B cell (primary cell): ENCODE results near the gene IRAK2. TPM values are rescaled to one million over a fixed set of nuclear protein-coding genes. Genes with fewer than 3 reads are reported as not detected.

Experiments used
- ATAC-seq: fragments of 200-7000 bp; cut with Tn5 transposase; one replicate; pipeline ENCODE4 v1.10.0; 2021; ENCODE audit warnings: low read depth, mild to moderate bottlenecking, moderate number of reproducible peaks, moderate library complexity
- CTCF ChIA-PET: fragments of 350-600 bp; sonication (Branson Sonifier 250); formaldehyde crosslinking; loops from one replicate; lab custom pipeline; 2021; ENCODE audit warnings: antibody characterized with exemption, inconsistent platforms; lab: Charles Lee
- POLR2A ChIA-PET: fragments of 350-600 bp; sonication (Branson Sonifier 250); formaldehyde crosslinking; loops from one replicate; lab custom pipeline; 2021; ENCODE audit warnings: antibody characterized with exemption; lab: Charles Lee
- DNase-seq: peaks from one replicate; pipeline ENCODE4 v3.0.0; 2013
- H2AFZ ChIP-seq: 2 replicates; pipeline ENCODE4 v1.6.1; 2012; ENCODE audit warnings: mild to moderate bottlenecking, low read depth, low read length; ENCODE audit not compliant: insufficient read depth, poor library complexity, severe bottlenecking
- H3K27ac ChIP-seq, 2 donors: 1 replicate in 1 of 2; 2 replicates in 1 of 2; pipeline ENCODE4 v1.5.1; 2012 to 2013; ENCODE audit warnings: low read length in 2 of 2, mild to moderate bottlenecking in 2 of 2, moderate library complexity in 1 of 2
- H3K27me3 ChIP-seq, 4 experiments: fragments of 200-600 bp in 1 of 4; sonication (generic) in 1 of 4; replicated peaks in 1 of 4; 1 replicate in 2 of 4; 2 replicates in 2 of 4; pipeline versions ENCODE4 v1.6.1 to v1.7.0; 2013 to 2016; ENCODE audit warnings: low read length in 3 of 4, mild to moderate bottlenecking in 2 of 4, mixed read lengths in 1 of 4, moderate library complexity in 1 of 4; ENCODE audit not compliant: insufficient read depth in 4 of 4, control insufficient read depth in 3 of 4; ENCODE audit errors: control extremely low read depth in 1 of 4
- H3K36me3 ChIP-seq, 2 experiments: replicated peaks in 1 of 2; 1 replicate in 1 of 2; 2 replicates in 1 of 2; pipeline versions ENCODE4 v1.6.1 to v1.7.1; 2013; ENCODE audit warnings: low read length in 1 of 2; ENCODE audit not compliant: insufficient read depth in 2 of 2, control insufficient read depth in 1 of 2; ENCODE audit errors: control extremely low read depth in 1 of 2, extremely low read depth in 1 of 2
- H3K4me1 ChIP-seq, 2 donors: fragments of 200-600 bp in 1 of 2; sonication (generic) in 1 of 2; 1 replicate in 1 of 2; 2 replicates in 1 of 2; pipeline versions ENCODE4 v1.5.1 to v1.6.1; 2013 to 2017; ENCODE audit warnings: low read length in 2 of 2; ENCODE audit not compliant: control insufficient read depth in 2 of 2, insufficient read depth in 2 of 2
- H3K4me2 ChIP-seq: replicated peaks from 2 replicates; pipeline ENCODE3; 2012; ENCODE audit warnings: mild to moderate bottlenecking, low read depth, low read length; ENCODE audit not compliant: poor library complexity, severe bottlenecking
- H3K4me3 ChIP-seq, 5 experiments: fragments of 200-600 bp in 1 of 5; sonication (generic) in 1 of 5; 1 replicate in 3 of 5; 2 replicates in 2 of 5; pipeline versions ENCODE4 v1.5.1 to v1.7.0; 2011 to 2016; ENCODE audit warnings: low read length in 4 of 5, mild to moderate bottlenecking in 4 of 5, low read depth in 2 of 5, control low read depth in 1 of 5, moderate library complexity in 1 of 5; ENCODE audit not compliant: insufficient read depth in 1 of 5; ENCODE audit errors: control extremely low read depth in 1 of 5, extremely low read depth in 1 of 5
- H3K79me2 ChIP-seq: fragments of 200-600 bp; sonication (generic); one replicate; pipeline ENCODE4 v1.6.0; 2016; ENCODE audit warnings: low read length; ENCODE audit not compliant: control insufficient read depth, insufficient read depth
- H3K9ac ChIP-seq: fragments of 200-600 bp; sonication (generic); 2 replicates; pipeline ENCODE4 v1.6.1; 2017; ENCODE audit warnings: mild to moderate bottlenecking, low read length, moderate library complexity
- H3K9me3 ChIP-seq, 3 donors: one replicate each; pipeline versions ENCODE4 v1.6.1 to v1.7.1; 2013; ENCODE audit warnings: low read length in 2 of 3; ENCODE audit not compliant: control insufficient read depth in 2 of 3, insufficient read depth in 1 of 3; ENCODE audit errors: control extremely low read depth in 1 of 3
- H4K20me1 ChIP-seq: 2 replicates; pipeline ENCODE4 v1.6.0; 2012; ENCODE audit warnings: mild to moderate bottlenecking, low read length; ENCODE audit not compliant: insufficient read depth, control insufficient read depth, poor library complexity, severe bottlenecking
- H3K27ac Mint-ChIP-seq: one replicate; pipeline ENCODE4 v1.8.0; 2021; ENCODE audit warnings: mixed read lengths
- H3K27me3 Mint-ChIP-seq: one replicate; pipeline ENCODE4 v1.8.0; 2021; ENCODE audit warnings: mixed read lengths
- H3K4me1 Mint-ChIP-seq: one replicate; pipeline ENCODE4 v1.8.0; 2021; ENCODE audit warnings: mixed read lengths
- H3K4me3 Mint-ChIP-seq: one replicate; pipeline ENCODE4 v1.8.0; 2021; ENCODE audit warnings: mixed read lengths
- H3K9me3 Mint-ChIP-seq: one replicate; pipeline ENCODE4 v1.8.0; 2022; ENCODE audit warnings: mixed read lengths; ENCODE audit not compliant: insufficient read depth
- EZH2 ChIP-seq: IDR thresholded peaks from 2 replicates; pipeline ENCODE4 v1.6.1; 2012; ENCODE audit warnings: borderline replicate concordance, low read depth, mild to moderate bottlenecking, moderate library complexity, low read length; ENCODE audit not compliant: insufficient read depth, poor library complexity, severe bottlenecking
- WGBS: methylation state at CpG from one replicate; pipeline ENCODE4 v1.1.5; 2013; ENCODE audit warnings: missing lambda C conversion rate; ENCODE audit not compliant: insufficient coverage; 5-methylcytosine and 5-hydroxymethylcytosine counted together
- intact Hi-C: fragments of 100-400 bp; cut with micrococcal nuclease; formaldehyde crosslinking; loops from one replicate; pipeline ENCODE4 v1.10.0; 2022
- polyA plus RNA-seq: library from polyadenylated mRNA; depleted of rRNA; stranded (reverse); fragments of >200 nt; gene quantifications from 2 replicates; pipeline ENCODE4 v1.2.3, GENCODE V29; 2012
- total RNA-seq, 2 donors: library from RNA; stranded (reverse); fragments of 120-200 nt in 1 of 2; gene quantifications; 1 replicate in 1 of 2; 2 replicates in 1 of 2; pipeline versions ENCODE4 v1.2.3 to v1.2.4, GENCODE V29; 2013 to 2022
- TF ChIP-seq, protein P1 (sequence below): fragments of 200-600 bp; IDR thresholded peaks from one replicate; pipeline ENCODE4 v1.8.0; 2022; ENCODE audit warnings: antibody characterized with exemption, mild to moderate bottlenecking

Gene IRAK2
- total and polyA plus RNA-seq, 2 donors (not counting 1 experiment from before 2014, with no cell fraction given), result 11.8 to 23.2 TPM

DNA sequence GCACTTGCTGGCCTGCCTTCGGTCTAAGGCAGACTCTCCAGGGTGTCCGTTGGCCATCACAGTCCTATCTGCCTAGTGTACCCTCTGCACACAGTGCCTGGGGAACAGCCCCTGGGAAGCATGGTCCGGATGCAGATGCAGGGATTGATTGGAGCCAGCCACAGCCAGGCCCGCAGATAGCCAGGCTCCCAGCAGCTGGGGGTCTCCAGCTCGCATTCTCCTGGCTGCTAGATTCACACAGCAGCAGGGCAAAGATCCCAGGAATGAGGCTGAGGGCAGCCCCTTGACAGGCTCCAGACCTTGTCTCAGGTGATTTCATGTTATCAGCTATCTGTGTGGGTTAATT lies 41.4 kb downstream of the IRAK2 start:
- no peaks in the 10 kb centered on the region for H3K27me3 ChIP-seq
- no peak overlapping the region for H3K4me3 ChIP-seq
- no peak overlapping the region for H3K4me2 ChIP-seq
- H3K27ac Mint-ChIP-seq, result peak overlapping the region; percentile 37
- ChIA-PET CTCF (no interaction called here), POLR2A (interaction anchor here (0.7 kb wide), 1 partner anchor 64 kb away, joined by 9 read pairs; the partner anchor contains the start of gene VHL)
- no peak overlapping the region for H3K4me3 Mint-ChIP-seq
- no peak overlapping the region for H3K9ac ChIP-seq
- WGBS, result 96% methylated on average over 5 of the region's 5 CpGs
- peaks cover 20% of the 10 kb centered on the region for H3K79me2 ChIP-seq
- H3K36me3 ChIP-seq, result peaks cover 0 to 25% of the 10 kb centered on the region in 2 experiments
- no peak for DNase-seq
- ATAC-seq, result no peak
- H3K9me3 ChIP-seq, result no peaks in the 10 kb centered on the region
- H3K4me1 Mint-ChIP-seq, result peaks cover 8% of the 10 kb centered on the region
- no peaks in the 10 kb centered on the region for H3K9me3 Mint-ChIP-seq
- H2AFZ ChIP-seq, result no peak overlapping the region
- no peaks in the 10 kb centered on the region for H4K20me1 ChIP-seq
- no peak overlapping the region for H3K27ac ChIP-seq
- H3K4me1 ChIP-seq, result peaks cover 7 to 17% of the 10 kb centered on the region in 2 donors
- intact Hi-C loops, result no loop called here
- no peaks in the 10 kb centered on the region for H3K27me3 Mint-ChIP-seq
- TF ChIP-seq, protein P1, sequence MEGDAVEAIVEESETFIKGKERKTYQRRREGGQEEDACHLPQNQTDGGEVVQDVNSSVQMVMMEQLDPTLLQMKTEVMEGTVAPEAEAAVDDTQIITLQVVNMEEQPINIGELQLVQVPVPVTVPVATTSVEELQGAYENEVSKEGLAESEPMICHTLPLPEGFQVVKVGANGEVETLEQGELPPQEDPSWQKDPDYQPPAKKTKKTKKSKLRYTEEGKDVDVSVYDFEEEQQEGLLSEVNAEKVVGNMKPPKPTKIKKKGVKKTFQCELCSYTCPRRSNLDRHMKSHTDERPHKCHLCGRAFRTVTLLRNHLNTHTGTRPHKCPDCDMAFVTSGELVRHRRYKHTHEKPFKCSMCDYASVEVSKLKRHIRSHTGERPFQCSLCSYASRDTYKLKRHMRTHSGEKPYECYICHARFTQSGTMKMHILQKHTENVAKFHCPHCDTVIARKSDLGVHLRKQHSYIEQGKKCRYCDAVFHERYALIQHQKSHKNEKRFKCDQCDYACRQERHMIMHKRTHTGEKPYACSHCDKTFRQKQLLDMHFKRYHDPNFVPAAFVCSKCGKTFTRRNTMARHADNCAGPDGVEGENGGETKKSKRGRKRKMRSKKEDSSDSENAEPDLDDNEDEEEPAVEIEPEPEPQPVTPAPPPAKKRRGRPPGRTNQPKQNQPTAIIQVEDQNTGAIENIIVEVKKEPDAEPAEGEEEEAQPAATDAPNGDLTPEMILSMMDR, result no peak
- TF ChIP-seq EZH2, result no peak

DNA sequence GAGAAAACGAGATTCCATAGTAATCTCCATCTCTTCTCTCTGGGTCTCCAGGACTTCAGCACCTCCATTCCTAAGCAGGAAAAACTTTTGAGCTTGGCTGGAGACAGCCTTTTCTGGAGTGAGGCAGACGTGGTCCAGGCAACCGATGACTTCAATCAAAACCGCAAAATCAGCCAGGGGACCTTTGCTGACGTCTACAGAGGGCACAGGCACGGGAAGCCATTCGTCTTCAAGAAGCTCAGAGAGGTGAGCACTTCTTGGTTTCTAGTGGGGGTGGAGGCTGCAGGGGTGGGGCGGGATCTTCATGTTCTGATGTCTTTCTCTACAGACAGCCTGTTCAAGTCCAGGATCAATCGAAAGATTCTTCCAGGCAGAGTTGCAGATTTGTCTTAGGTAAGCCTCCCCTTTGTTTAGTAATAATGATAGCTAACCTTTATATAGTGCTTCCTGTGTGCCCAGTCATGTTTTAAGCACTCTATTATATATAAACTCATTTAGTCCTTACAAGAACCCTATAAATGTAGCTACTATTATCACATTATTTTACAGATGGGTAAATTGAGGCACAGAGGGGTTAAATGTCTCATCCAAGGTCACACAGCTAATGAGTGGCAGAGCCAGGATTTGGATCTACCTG lies 48.6 kb downstream of the IRAK2 start:
- H3K4me1 ChIP-seq, result peaks cover 13 to 30% of the 10 kb centered on the region in 2 donors
- H3K9ac ChIP-seq, result no peak overlapping the region
- intact Hi-C loops, result loop anchor here (1.0 to 2.0 kb wide), 2 partner anchors 10 to 14 kb away; no protein-coding TSS in a partner anchor
- no peaks in the 10 kb centered on the region for H3K9me3 Mint-ChIP-seq
- H2AFZ ChIP-seq, result no peak overlapping the region
- peaks cover 1 to 24% of the 10 kb centered on the region in 2 experiments for H3K36me3 ChIP-seq
- H3K4me1 Mint-ChIP-seq, result peaks cover 19% of the 10 kb centered on the region
- TF ChIP-seq, protein P1, result no peak
- TF ChIP-seq EZH2, result no peak
- H3K27me3 Mint-ChIP-seq, result no peaks in the 10 kb centered on the region
- H3K4me2 ChIP-seq, result no peak overlapping the region
- H3K4me3 Mint-ChIP-seq, result peak overlapping the region; percentile 72
- no peak overlapping the region for H3K4me3 ChIP-seq
- no peaks in the 10 kb centered on the region for H3K27me3 ChIP-seq
- ChIA-PET POLR2A (interaction anchor here (0.6 to 1.4 kb wide), 4 partner anchors 9 to 73 kb away, joined by 3 to 11 read pairs (median 4); no protein-coding TSS in a partner anchor), CTCF (interaction anchor here (0.9 to 6.2 kb wide), 7 partner anchors 10 to 72 kb away, joined by 3 to 29 read pairs (median 4); partner anchors contain the start of gene VHL)
- ATAC-seq (peak; percentile 87), DNase-seq (peak; percentile 65)
- WGBS, result 76% methylated on average over 7 of the region's 9 CpGs
- peaks cover 0 to 6% (median 2%) of the 10 kb centered on the region in 3 donors for H3K9me3 ChIP-seq
- no peak overlapping the region for H3K27ac ChIP-seq
- no peaks in the 10 kb centered on the region for H4K20me1 ChIP-seq
- H3K79me2 ChIP-seq, result peaks cover 8% of the 10 kb centered on the region
- peak overlapping the region; percentile 71 for H3K27ac Mint-ChIP-seq
